Heart left ventricle (tissue), 13 donors: ENCODE results near the gene FAM174A.

Experiments
- POLR2A ChIP-seq, 2 donors: fragments of 450-650 bp; IDR thresholded peaks; one replicate each; pipeline ENCODE4 v1.6.1; 2017; ENCODE audit warnings: antibody characterized with exemption in 2 of 2, mild to moderate bottlenecking in 2 of 2, moderate library complexity in 2 of 2
- TF ChIP-seq, protein P1 (sequence below), 12 donors: fragments of 200-600 bp; sonication (generic) in 4 of 12; IDR thresholded peaks; one replicate each; pipeline versions ENCODE4 v1.5.0 to v1.8.0; 2018 to 2022; ENCODE audit warnings: antibody characterized with exemption in 12 of 12, mild to moderate bottlenecking in 5 of 12
- donor health status: ischemic (EF 13 %, LVEDD 7.1; RV severe dilation, severe dysfunction).
- donor health status: DM: no; HTN: yes; CAD: no.
- donor health status: DM: no; HTN: no; CAD: no.
- donor health status: ischemic (EF 25% LVEDD 6.9; RV normal size, moderate dysfunction).
- donor health status: ischemic (EF 25% LVEDD 5.7; RV mildly dilated, moderate dysfunction).
- donor health status: ischemic (EF 35%, LVEDD 5.7; RV mildly dilated, moderate dysfunction).
- donor health status: nonischemic (EF 11% LVEDD 7.7; RV severe dilation, severe dysfunction).
- donor health status: DM: yes; HTN: yes; CAD: no.
- donor health status: PGD.
- donor health status: ischemic (EF 29% LVEDD 5.4; RV normal size, mild dysfunction).
- donor health status: nonischemic (EF 23%, LVEDD 6.1; RV moderate dilation, normal function).

DNA sequence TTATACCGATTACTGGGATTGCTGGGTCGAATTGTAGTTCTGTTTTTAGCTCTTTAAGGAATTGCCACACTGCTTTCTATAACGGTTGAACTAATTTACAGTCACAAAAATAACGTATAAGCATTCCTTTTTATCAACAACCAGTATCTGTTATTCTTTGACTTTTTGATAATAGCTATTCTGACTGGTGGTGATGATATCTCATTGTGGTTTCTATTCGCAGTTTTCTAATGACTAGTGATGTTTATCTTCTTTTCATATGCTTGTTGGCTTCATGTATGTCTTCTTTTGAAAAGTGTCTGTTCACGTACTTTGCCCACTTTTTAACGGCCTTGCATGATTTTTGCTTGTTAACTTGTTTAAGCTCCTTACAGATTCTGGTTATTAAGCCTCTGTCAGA lies 74.4 kb downstream of the FAM174A start:
- TF ChIP-seq, protein P1, sequence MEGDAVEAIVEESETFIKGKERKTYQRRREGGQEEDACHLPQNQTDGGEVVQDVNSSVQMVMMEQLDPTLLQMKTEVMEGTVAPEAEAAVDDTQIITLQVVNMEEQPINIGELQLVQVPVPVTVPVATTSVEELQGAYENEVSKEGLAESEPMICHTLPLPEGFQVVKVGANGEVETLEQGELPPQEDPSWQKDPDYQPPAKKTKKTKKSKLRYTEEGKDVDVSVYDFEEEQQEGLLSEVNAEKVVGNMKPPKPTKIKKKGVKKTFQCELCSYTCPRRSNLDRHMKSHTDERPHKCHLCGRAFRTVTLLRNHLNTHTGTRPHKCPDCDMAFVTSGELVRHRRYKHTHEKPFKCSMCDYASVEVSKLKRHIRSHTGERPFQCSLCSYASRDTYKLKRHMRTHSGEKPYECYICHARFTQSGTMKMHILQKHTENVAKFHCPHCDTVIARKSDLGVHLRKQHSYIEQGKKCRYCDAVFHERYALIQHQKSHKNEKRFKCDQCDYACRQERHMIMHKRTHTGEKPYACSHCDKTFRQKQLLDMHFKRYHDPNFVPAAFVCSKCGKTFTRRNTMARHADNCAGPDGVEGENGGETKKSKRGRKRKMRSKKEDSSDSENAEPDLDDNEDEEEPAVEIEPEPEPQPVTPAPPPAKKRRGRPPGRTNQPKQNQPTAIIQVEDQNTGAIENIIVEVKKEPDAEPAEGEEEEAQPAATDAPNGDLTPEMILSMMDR (IDR thresholded peaks at IDR 0.05): no peak
- no peak for TF ChIP-seq POLR2A (IDR thresholded peaks at IDR 0.05)
